Endothelial cell of umbilical vein (primary cell): ENCODE results near the gene PCDHGA1.

Source experiments
- CTCF ChIP-seq, 2 donors: IDR thresholded peaks; 1 replicate in 1 of 2; 2 replicates in 1 of 2; pipeline ENCODE4 v1.5.1; 2011; ENCODE audit warnings: low read length in 2 of 2, mild to moderate bottlenecking in 2 of 2, moderate library complexity in 2 of 2, control low read depth in 1 of 2, inconsistent platforms in 1 of 2, low read depth in 1 of 2; ENCODE audit not compliant: insufficient read depth in 1 of 2; ENCODE audit errors: extremely low read depth in 1 of 2
- POLR2A ChIP-seq: IDR thresholded peaks from 2 replicates; pipeline ENCODE4 v1.6.1; 2012; ENCODE audit warnings: low read depth, mild to moderate bottlenecking, control low read depth, low read length

DNA sequence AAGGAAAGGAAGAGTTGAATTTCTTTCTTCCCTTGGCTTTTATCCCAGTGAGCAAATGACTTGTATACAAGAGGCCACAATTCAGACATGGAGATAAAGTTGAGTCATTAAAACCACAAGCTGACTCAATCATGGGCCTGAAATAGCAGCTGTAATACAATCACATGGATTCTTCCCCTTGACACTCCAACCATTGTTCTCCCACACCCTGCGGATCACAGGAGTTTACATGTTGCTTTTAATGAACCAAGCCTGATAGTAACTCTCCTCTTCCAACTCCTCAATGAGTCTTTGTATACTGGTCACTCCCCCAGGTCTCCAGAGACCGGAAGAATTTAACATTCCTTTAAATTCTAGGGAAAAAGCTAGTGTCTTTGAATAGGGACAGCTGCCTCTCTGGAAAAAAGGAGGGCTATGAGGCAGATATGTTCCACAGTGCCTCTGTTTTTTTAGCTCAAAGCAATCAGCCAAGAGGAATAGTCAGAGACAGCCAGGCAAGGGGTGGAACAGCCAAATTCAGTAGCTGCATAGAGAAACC lies 191.0 kb downstream of the PCDHGA1 start:
- TF ChIP-seq CTCF (IDR thresholded peaks at IDR 0.05; ENCODE audit: extremely low read depth in 1 of 2, insufficient read depth in 1 of 2, low read depth in 1 of 2, low read length in 2 of 2) (no peak), POLR2A (no peak)
